Left renal pelvis (tissue), 4 donors: ENCODE measurements around the gene SLC39A11. TPM values are rescaled to one million over a fixed set of nuclear protein-coding genes. Genes with fewer than 3 reads are reported as not detected.

Experiments
- DNase-seq, 4 donors: peaks; one replicate each; pipeline ENCODE4 v3.0.0-alpha.2; 2013; ENCODE audit warnings: low read depth in 4 of 4, low spot score in 3 of 4
- polyA plus RNA-seq, 4 donors: library from polyadenylated mRNA; unstranded; fragments of 120-200 nt; gene quantifications; one replicate each; pipeline ENCODE4 v1.2.1, GENCODE V29; 2013; ENCODE audit not compliant: insufficient read length in 4 of 4

Gene SLC39A11
- polyA plus RNA-seq, 4 donors, result 11.7 to 28.4 (median 24.5) TPM

DNA sequence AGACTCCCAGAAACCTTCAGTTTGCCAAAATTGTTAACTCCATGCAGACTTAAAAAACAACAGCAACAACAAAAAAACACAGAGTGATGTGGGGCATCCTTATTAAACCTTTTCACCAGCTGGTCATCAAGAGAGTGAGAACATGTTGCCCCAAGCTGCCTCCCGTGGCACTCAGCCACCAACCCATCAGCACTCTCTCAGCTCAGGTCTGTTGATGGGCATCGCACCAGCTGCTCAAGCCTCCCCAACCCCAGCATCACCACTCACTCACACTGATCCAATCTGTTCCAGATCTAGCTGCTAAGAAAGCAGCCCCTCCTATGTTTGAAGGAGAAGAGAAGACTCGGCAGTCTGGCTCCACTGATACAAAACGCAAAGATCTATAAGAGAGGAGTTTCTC is 46.8 kb downstream of the SLC39A11 start:
- no peak for DNase-seq

DNA sequence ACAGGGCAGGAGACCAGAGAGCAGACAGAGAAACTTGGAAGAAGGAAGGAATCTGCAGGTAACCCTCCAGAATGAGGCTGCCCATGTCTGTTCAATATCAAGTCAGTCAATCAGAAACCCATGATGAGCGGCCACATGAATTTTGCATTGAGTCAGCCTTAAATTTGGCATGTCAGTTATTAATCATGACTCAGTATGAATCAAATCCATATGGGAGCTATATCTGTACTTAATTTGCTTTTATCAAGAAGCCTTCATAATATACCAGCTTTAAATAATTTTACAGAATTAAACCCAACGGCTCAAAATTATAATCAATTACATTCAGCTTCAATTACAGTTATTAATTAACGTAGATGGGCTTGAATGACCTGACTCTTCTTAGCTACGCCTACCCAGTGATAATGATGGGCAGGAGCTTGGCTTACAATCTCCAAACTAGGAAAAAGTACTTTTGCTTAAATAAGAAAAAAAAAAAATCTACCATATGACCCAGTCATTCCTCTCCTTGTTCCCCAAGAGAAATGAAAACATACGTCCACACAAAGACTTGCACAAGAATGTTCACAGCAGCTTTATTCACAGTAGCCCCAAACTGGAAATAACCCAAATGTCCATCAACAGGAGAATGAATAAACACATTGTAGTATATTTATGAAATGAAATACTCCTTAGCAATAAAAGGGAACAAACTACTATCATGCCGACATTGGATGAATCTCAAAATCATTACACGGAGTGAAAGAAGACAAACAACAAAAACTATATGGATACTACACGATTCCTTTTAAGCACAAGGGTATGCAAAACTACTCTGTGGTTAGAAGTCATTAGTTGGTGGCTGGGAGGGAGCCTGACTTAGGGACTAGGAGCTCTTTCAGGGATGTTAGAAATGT is 48.6 kb downstream of the SLC39A11 start:
- no peak for DNase-seq

DNA sequence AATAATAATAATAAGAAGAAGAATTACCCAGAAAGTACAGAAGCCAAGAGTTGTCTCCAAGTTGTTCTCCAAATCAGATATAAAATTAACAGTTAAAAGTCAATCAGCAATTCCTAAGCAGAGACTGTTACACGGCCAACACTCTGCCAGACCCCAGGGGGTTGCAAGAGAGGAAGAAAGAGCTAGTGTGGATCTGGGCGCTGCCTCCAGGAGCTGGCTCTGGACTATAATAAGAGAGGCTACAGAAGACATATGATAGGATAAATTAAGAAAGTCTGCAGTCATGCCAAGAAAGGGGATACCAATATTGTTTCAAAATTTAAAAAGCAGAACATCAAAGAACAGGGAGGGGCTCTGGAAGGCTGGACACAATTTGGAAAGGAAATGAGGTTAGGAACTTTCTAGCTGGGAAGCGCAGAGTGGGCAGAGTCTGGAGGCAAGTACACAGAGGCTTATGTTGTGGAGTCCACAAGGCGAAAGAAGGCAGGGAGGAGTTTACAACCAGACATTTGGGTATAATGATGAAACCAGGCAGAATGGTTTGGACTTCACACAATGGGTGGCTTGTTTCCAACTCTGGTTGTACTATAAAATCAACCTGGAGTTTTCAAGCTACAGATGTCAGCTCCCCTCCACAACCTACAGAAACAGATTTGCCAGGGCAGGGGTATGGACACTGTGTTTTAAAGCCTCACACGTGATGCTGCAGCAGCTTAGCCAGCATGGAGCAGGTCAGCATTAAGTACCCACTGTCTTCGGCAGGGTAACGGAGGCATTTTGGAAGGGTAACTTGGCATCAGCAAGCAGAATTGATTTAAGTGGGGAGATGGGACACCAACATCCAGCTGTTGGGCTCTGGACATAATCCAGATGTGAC is 49.4 kb downstream of the SLC39A11 start:
- DNase-seq, result no peak

DNA sequence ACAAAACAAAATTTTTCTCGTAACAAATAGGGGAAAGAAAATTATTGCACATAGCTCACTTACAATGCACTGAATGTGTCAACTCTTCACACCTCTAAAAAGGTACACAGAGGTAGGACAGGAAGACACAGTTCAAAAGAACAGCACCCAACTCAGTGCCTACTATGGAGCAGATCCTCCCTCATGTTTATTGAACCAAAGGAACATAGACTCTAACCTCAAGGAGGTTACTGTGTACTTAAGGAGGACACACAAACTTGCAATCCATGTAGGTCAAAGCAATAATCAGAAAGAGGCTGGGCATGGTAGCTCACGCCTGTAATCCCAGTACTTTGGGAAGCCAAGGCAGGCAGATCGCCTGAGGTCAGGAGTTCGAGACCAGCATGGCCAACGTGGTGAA is 50.3 kb downstream of the SLC39A11 start:
- DNase-seq, result no peak

DNA sequence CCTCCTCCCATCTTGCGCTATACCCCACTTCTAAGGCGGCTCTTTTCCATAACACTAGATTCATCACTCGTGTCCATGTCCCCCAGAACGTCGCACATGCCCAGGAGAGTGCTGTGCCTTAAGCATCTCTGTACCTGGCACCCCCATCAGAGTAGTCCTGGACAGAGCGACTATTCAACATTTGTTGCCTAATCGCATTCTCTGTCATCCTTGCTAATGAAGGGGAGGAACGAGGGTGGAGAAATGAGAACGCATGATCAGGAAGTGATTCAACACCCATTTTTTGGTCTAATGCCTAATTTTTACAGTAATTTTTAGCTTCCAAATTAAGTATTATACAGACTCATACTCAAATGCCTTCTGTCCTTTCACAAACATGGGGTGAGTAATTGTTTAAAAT is 53.2 kb downstream of the SLC39A11 start:
- no peak for DNase-seq

DNA sequence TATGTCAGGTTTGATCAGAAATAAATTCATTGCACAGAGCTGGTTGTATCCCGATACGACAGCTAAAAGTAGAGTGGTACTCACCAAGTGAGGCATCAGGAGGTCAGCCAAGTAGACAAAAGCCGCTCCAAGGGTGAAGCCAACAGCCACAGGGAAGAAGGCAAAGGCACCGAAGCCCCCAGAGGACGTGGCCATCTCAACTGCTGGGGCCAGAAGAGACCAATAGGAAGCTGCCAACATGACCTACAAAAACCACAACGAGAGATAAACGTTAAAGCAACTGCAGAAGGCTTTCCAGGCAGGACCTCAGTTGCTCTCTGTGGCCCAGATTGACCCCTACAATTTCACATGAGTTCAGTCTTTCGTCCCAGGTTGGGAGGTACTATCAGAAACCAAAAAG is 61.0 kb downstream of the SLC39A11 start:
- DNase-seq, result no peak

DNA sequence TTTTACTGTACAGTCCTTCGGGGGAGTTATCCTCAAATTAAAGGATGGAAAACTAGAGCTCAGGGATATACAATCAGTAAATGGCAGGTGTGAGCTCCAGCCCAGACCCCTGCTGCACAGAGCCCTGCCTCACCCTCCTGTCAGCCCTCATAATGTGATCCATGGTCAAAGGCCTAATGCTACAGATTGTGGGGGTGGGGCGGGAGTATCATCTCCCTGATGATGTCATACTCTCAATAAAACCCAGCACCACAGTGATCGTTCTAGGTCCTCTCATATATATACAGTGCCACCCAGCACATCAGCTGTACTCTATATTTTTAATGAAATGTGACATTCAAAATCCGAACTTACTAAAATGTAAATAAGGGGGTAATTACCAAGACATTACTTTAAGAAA is 61.5 kb downstream of the SLC39A11 start:
- no peak for DNase-seq

DNA sequence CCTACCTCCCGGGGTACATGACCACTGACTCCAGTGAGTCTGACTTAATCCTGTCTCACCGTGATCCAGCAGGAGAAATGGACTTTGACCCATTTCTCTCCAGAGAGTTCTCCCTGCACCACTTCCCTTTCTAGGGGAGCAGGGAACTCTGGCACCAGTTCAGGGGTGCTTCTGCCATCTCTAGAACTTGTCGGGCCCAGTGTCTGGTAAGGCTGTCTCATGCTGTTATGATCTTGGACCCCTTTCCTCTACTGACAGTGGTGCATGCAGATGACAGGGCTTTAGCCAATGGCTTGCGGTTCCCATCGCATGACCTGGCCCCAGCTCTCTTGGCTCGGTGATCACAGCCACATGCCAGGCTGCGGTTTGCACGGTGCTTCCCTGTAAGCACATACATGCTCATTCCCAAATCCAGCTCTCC is 62.0 kb downstream of the SLC39A11 start:
- DNase-seq, result no peak

DNA sequence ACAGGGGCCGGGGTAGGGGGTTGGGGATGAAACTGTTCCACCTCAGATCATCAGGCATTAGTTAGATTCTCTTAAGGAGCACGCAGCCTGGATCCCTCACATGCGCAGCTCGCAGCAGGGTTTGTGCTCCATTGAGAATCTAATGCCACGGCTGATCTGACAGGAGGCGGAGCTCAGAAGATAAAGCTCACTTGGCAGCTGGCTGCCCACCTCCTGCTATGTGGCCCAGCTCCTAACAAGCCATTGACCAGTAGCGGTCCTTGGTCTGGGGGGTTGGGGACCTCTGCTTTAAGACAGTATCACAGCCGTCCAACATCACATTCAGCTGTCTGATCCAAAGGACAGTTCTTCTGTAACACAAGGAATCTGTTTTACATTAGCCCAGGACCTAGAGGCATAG is 62.5 kb downstream of the SLC39A11 start:
- no peak for DNase-seq

DNA sequence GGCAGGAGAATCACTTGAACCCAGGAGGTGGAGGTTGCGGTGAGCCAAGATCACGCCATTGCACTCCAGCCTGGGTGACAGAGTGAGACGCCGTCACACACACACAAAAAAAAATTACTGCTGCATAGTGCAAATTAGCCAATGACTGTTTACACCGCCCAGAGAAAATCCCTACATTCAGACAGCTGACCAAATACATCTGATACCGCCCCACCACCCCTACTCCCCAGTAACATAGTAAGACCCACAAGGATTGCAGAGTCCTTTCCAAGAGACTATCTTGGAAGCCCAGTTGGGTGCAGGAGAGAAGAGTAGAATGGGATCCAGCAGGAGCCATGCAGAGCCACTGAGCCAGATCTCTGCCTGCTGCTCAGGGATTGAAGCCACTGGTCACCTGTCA is 63.5 kb downstream of the SLC39A11 start:
- no peak for DNase-seq

DNA sequence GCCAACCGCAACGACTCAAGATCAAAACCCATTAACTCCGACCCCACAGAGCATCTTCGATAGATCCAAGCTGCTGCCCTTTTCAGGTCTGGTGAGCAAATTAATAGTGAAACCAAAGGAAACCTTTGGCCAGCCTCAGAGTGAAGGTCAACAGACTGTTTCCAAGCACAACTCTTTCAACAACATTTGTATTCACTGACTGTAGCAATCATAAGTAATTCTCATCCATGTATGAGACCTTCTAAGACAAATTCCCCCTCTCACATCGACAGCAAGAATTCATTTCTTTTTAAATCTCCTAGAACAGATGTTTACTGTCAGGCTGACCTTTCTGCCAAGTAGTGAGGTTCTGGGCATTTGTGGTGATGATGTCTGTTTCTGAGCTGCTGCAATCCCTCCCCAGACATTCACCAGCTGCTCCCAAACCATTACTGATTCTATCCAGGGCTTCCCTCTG is 64.2 kb downstream of the SLC39A11 start:
- no peak for DNase-seq

DNA sequence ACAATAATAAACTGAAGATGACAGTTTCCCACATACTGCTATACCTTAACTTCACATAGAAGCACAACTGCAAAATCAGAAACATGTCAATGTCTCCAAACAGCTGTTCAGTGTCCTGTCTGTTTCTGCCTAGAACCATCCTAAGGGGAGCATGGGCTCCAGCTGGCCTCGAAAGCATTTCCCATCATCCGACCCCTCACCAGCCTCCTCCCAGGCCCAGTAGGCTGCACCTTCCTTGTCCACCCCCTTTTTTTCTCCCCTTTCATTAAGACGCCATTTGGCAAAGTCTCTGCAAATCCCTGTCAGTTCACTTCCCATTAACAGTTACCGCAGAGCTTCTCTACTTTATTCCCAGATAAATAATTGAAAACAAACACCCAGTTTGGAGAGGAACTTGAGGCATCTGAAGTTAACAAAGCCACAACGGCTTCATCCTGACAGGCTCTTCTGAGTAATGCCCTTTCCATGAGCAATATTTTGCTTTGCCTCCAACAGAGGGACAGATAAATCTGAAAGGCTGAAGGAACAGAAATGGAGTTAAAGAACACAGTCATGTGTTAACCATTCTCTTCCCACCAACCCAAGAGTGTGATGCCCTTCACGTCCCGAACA is 65.3 kb downstream of the SLC39A11 start:
- no peak for DNase-seq

DNA sequence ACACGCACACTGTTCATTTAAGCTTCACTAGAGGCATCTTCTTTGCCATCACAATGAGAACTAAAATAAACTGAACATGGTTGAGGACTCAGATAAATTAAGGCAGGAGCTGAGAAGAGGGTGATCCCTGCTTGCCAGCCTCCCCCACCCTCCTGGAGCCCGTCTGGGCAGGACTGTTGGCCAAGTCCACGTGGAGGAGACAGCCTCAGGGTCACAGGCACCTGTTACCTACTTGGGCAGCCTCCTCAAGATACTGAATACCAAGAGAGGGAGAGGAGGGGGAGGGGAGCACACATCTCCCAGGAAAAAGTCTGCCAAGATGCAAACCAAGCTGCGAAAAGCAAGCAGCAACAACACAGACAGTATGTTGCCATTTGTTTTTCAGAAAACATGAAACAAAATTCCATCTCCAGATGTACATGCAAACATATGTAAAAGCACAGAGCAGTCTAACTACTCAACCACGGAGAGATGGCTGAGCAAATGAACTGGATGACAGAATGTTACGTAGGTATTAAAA is 67.4 kb downstream of the SLC39A11 start:
- no peak for DNase-seq

DNA sequence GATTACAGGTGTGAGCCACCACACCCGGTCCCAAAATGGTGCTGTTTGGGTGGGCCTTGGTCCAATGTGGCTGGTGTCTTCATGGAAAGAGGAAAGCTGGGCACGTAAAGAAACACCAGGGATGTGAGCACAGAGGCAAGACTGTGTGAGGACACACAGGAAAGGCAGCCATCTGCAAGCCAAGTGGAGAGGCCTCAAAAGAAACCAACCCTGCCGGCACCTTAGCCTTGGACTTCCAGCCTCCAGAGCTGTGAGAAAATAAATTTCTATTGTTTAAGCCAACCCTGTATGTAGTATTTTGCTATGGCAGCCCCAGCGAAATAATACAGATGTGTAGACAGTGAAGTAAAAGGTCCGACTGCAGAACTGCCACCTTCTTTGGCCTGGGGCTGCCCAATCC is 68.7 kb downstream of the SLC39A11 start:
- no peak for DNase-seq

DNA sequence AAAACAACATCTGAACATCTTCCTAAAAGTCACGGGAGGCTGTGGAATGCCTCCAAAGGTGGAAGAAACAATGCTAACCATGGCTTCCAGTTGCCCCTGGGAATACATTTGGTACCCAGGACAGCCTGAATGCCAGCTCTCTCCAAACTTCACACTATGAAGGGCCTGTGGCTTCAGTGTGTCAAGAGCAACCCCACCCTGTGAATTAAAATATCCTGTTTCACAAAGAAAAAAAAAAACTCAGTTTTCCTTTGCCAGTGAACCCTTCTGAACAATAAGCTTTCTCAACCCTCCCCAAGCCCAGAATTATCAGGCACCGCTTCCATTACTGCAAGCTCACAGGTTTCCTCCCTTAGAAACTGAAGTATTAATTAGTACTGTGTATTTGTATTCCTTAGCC is 69.8 kb downstream of the SLC39A11 start:
- DNase-seq, result no peak

DNA sequence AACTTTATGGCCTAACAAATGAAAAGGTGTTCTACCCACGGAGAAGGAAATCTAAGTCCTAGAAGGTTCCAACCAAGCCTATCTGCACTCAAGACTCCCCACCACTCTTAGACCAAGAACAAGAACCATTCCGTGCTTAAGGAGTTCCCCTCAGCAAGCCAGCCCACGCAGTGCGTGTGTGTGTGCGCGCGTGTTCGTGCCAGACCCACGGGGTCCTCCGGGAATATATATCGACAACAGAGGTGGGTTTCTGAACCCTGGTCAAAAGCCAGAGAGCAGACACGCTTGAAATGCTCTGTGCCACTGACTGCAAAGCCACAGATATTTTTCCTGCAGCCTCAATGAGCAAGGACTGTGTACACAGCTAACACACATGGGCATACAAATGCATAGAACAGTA is 70.7 kb downstream of the SLC39A11 start:
- DNase-seq, result no peak

DNA sequence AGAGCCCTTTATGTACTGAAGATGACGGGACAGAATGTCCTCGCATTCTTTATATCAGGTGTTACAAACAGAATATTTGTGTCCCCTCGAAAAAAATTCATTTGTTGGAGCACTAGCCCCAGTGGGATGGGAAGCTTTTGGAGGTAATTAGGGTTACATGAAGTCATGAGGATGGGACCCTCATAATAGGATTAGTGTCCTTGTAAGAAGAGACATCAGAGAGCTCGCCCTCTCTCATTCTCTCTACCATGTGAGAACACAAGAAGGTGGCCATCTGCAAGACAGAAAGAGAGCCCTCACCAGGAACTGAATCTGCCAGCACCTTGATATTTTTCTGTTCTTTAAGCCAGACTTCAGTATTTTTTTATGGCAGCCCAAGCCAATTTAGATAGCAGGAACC is 72.4 kb downstream of the SLC39A11 start:
- DNase-seq, result no peak

DNA sequence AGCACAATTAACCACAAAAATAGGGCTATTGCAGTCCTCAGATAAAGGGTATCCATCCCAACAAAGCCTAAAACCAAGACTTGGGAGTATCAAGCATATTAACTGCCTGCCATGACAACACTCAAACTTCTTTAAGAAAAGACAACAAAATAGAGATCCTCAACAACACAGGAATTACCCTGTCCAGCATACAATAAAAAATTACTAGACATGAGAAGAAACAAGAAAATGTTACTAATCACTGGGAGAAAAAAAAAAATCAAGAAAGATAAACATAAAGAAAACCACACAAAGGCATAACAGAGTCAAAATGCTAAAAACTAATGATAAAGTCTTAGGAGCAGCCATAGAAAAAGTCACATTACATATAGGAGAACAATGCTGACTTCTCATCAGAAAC is 73.9 kb downstream of the SLC39A11 start:
- DNase-seq, result no peak

DNA sequence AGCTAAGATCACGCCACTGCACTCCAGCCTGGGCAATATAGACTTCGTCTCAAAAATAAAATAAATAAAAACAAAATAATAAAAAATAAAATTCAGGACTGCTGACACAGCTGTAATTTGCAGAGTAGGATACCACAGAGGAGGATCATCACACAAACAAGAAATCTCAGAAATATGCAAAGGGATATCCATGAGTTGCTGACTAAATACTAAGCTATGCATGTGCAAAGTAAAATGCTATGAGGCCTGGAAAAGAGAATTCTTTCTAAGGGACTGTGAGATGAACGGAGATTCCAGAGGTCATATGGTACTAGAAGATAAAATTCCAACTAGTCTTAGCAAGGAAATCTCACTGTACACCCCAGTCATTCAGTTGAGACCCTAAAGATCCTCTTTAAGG is 74.8 kb downstream of the SLC39A11 start:
- DNase-seq, result no peak

DNA sequence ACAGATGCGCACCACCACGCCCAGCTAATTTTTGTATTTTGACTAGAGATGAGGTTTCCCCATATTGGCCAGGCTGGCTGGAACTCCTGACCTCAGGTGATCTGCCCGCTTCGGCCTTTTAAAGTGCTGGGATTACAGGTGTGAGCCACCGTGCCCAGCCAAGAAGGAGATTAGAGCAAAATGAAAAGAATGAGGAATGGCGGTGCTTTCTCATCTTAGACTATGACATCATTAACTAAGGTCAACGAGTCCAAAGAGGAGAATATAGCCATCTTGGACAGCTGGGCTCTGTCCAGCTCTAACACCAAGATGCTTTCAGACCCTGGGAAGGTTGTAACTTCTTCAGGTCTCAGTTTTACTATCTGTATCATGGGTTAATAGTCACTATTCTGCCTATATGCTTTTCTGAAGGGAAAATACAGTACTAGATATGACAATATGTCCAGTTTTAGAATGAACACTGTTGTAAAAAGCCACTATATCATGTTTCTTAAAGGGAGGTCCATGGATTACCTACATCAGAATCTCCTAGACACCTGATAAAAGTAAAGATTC is 76.7 kb downstream of the SLC39A11 start:
- no peak for DNase-seq
